LNCaP clone FGC (cell line): ENCODE results near the gene GOLGA7B.

Source experiments
- DNase-seq: peaks from one replicate; pipeline ENCODE4 v3.0.0-alpha.2; 2011; ENCODE audit warnings: low read depth
- H3K4me3 ChIP-seq: 2 replicates; pipeline ENCODE4 v1.5.1; 2011; ENCODE audit warnings: mild to moderate bottlenecking, low read depth, low read length, control low read depth
- TF ChIP-seq, protein P1 (sequence below): IDR thresholded peaks from 2 replicates; pipeline ENCODE4 v1.5.1; 2012; ENCODE audit warnings: mild to moderate bottlenecking; ENCODE audit not compliant: control insufficient read depth, insufficient read depth; ENCODE audit errors: extremely low read depth

The GOLGA7B gene

DNA sequence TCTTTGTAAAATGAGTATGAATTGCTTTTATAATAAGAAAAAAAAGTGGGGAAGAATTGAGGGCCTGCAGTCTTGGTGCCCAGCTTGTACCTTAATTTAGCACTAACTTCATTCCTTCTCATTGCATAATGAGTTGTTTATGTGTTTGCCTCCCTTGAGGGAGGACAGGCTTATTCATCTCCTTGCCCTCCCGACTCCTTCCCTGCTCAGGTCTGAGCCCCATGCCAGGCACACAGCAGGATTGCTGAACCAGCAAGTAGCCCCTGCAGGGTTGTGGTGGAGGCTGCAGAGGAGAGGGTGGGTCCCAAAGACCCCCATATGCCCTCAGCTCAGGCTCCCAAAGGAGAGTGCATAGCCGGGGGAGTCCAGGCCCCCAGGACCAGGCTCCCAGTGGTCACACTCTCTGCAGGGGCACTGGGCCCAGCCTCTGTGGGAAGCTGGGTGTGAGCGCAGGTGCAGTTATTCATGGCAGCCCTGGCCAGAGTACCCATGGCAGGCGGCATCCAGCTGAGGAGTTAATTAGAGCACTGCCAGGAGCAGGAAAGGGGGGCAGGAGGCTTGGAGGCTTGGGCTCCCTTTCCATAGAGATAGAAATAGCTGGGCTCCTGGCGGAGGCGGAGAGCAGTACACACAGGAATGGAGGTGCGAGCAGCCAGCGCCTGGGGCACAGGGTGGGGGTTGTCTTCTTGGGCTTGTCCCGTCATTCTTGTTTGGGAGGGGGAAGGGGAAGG is 28.2 kb upstream of the GOLGA7B start:
- no peak for DNase-seq
- H3K4me3 ChIP-seq: no peak overlapping the region
- TF ChIP-seq, protein P1, sequence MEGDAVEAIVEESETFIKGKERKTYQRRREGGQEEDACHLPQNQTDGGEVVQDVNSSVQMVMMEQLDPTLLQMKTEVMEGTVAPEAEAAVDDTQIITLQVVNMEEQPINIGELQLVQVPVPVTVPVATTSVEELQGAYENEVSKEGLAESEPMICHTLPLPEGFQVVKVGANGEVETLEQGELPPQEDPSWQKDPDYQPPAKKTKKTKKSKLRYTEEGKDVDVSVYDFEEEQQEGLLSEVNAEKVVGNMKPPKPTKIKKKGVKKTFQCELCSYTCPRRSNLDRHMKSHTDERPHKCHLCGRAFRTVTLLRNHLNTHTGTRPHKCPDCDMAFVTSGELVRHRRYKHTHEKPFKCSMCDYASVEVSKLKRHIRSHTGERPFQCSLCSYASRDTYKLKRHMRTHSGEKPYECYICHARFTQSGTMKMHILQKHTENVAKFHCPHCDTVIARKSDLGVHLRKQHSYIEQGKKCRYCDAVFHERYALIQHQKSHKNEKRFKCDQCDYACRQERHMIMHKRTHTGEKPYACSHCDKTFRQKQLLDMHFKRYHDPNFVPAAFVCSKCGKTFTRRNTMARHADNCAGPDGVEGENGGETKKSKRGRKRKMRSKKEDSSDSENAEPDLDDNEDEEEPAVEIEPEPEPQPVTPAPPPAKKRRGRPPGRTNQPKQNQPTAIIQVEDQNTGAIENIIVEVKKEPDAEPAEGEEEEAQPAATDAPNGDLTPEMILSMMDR: no peak

DNA sequence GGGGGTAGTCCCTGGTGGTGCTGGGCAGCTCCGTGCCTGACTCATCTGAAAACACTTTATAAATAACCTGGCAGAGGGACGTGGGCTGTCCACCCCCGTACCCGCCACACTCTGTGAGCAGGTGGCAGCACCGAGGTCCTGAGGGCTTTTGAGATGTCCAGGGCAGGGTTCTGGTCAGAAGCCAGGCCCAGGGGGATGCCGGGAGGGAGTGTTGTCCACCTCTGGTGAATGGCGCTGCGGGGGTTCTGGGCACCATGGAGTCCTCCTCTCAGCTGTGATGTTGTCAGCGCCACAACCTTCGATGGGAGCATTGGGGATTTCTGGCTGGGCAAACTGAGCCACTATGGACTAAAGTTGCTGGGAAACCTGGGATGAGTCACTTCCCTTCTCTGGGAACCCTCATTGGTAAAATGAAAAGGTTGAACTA is 27.4 kb upstream of the GOLGA7B start:
- DNase-seq: no peak
- H3K4me3 ChIP-seq: no peak overlapping the region
- TF ChIP-seq, protein P1: no peak

DNA sequence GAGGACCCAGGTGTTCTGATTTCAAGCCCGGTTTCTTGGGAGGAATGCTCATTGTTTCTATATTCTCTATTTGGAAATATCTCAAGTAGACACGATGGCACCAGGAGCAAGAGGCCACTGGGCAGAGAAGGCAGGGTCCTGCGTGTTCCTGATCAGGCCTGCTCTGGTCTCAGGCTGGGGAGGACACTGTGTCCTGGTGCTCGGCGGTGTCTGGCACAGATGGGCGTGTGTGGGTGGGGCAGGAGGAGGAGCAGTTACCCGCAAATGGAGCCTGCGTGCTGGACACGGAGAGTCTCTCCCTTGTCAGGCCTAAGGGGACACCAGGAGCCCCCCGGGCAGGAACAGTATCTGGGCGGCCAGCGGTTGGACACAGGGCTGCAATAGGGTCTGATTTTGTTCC is 25.9 kb upstream of the GOLGA7B start:
- TF ChIP-seq, protein P1: no peak
- no peak overlapping the region for H3K4me3 ChIP-seq
- no peak for DNase-seq

DNA sequence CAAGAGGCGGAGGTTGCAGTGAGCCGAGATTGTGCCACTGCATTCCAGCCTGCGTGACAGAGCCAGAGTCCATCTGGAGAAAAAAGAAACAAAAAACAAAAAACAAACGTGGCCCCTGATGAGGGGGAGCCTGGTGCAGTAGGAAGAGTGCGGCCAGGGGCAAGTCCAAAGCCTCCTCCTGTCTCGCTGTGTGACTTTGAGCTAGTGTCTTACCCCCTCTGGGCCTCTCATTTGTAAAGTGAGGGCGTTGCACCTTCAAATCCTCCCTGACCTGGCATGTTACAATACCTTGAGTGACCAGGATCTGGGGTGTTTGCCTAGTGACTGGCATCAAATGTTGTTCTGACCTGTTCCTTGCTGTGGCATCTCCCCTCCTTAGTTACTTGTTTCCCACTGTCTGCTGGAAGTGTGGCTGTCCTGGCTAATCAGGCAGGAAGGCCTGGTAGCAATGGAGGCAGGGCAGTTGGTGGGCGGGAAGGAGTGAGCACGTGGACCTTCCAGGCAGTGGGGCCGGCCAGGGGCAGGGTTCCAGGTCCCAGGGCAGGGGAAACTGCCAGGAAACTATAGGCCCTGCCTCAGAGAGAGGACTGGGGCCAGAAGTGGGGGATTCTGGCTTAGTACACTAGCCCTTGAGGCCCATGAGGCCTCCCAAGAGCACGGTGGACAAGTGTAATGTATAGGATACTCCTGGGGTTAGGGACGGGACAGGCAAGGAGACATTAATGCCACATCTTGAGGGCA is 24.5 kb upstream of the GOLGA7B start:
- TF ChIP-seq, protein P1: no peak
- no peak overlapping the region for H3K4me3 ChIP-seq
- no peak for DNase-seq

DNA sequence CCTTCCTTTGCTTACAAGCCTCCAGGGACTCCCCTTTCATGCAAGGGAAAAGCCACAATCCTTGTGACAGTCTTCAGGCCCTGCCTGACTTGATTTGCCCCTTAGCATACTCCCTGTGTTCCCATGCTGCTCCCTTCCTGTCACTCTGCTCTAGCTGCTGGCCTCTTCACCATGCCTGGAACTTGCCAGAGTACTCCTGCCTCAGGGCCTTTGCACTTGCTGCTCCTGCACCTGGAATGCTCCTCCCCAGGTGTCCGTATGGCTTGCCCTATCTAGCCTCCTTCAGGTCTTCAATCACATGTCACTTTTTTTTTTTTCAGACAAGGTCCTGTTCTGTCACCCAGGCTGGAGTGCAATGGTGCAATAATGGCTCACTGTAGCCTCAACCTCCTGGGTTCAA is 22.8 kb upstream of the GOLGA7B start:
- H3K4me3 ChIP-seq: no peak overlapping the region
- no peak for DNase-seq
- TF ChIP-seq, protein P1: no peak

DNA sequence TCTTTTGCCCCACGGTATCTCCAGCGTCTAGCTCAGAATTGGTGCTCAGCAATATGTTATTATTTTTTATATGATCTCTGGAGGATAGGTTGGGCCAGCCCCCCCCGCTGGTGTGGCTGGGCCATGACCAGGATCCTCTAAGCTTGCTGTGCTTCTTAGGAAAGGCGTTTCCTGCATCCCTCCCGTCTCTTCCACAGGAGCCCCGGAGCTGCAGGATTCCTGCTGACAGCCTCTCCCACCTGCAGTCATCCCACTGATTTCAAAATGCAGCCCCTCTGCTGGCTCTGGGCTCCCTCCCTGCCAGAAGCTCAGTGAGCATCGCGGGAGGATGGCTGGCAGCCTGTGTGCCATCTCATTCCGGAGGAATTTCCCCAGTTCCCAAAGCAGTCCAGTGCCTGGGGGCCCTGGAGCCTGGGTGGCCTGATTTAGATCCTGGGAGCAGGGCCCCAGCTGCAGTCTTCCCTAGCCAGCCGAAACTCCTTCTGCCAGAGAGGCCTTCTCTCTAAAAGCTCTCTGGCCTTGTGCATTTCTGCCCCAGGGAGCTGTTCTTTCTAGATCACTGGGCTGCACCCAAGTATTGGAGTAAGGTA is 21.8 kb upstream of the GOLGA7B start:
- no peak overlapping the region for H3K4me3 ChIP-seq
- TF ChIP-seq, protein P1: no peak
- no peak for DNase-seq

DNA sequence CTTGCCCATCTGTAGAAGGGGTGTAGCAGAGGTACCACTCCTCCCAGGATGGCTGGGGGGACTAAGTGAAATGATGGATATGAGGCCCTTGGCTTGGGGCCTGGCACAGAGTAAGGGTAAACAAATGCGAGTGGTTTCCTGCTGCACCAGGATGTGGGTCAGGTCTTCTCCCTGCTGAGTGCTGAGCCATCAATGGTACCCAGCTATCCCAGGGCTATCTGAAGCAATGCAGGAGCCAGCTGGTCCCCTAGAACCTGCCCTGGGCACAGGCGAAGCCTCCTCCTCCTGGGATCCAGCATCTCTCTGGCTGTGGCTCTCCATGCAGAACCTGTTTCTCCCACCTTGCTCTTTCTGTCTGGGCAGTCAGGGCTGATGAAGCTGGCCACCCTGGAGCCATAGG is 20.9 kb upstream of the GOLGA7B start:
- DNase-seq: no peak
- H3K4me3 ChIP-seq: no peak overlapping the region
- TF ChIP-seq, protein P1: no peak
